D721Med (cell line): ENCODE data around the gene NSMCE4A.
"Not testable (repeated sequence)": the region's sequence is repeated elsewhere in the genome, so short reads cannot be mapped to it uniquely, and the experiment has no call there.

Experiments
- DNase-seq: peaks from one replicate; pipeline ENCODE4 v3.0.0; 2011; ENCODE audit warnings: low spot score; ENCODE audit not compliant: insufficient read length
- FAIRE-seq: peaks from 2 replicates; lab custom pipeline; 2011; peaks lifted over from hg19 to GRCh38; lab: Jason Lieb, UNC
- TF ChIP-seq, protein P1 (sequence below): IDR thresholded peaks from 2 replicates; pipeline ENCODE4 v1.5.1; 2012; ENCODE audit warnings: mild to moderate bottlenecking, control low read depth; ENCODE audit not compliant: insufficient read depth; ENCODE audit errors: missing control alignments

NSMCE4A gene

DNA sequence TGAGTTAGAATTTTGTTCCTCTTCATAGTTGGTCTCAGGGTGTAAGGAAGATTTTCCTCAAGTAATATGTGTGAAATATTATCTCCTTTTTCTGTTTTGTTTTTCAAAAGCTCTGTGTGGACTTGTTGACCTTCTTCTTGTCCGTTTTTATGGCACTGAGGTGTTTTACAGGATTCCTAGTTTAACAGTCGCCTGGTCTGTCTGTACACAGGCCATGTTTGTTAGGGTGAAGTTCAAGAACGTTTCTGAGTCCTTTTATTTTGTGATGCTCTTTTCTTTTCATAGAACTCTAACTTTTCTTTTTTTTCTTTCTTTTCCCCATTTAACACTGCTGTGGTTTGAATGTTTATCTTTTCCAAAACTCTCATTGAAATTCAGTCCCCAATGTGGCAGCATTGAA, 32.4 kb upstream of the NSMCE4A start:
- TF ChIP-seq, protein P1, sequence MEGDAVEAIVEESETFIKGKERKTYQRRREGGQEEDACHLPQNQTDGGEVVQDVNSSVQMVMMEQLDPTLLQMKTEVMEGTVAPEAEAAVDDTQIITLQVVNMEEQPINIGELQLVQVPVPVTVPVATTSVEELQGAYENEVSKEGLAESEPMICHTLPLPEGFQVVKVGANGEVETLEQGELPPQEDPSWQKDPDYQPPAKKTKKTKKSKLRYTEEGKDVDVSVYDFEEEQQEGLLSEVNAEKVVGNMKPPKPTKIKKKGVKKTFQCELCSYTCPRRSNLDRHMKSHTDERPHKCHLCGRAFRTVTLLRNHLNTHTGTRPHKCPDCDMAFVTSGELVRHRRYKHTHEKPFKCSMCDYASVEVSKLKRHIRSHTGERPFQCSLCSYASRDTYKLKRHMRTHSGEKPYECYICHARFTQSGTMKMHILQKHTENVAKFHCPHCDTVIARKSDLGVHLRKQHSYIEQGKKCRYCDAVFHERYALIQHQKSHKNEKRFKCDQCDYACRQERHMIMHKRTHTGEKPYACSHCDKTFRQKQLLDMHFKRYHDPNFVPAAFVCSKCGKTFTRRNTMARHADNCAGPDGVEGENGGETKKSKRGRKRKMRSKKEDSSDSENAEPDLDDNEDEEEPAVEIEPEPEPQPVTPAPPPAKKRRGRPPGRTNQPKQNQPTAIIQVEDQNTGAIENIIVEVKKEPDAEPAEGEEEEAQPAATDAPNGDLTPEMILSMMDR: no peak
- DNase-seq: no peak
- FAIRE-seq: no peak

DNA sequence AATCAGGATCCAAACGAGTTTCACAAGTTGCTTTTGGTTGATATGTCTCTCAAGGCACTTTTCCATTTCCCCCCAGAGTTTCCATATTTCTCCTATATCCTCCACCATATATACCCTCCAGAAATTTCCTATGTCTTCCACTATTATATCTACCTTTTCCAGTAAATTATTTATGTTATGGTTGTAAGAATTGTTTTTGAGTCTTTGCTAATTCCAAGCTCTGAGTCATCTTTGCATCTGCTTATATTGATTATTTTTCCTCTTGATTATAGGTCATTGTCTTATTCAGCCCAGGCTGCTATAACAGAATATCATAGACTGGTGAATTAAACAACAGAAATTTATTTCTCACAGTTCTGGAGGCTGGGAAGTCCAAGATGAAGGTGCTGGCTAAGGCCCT, 26.7 kb upstream of the NSMCE4A start:
- FAIRE-seq: no peak

DNA sequence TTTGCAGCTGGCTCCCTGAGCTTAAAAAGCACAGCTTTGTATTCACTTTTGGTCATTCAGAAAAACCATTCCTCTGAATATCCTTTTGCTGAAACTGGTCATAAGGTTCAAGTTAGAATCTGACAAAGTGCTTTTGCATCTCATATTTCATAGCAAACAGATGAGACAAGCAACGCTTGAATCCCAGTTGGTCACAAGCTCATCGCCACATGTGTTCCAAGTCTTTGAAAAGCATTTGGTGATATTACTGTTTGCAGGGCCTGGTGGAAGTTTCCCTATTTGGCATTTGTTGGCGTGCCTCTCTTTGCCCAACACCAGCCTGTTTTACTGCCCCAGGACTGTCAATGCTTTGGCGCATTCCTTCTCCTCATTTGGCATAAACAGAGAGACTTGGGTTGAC, 24.3 kb upstream of the NSMCE4A start:
- FAIRE-seq (no peak), DNase-seq (no peak)
- TF ChIP-seq, protein P1: no peak

More for the DNA sequence above, 26.7 kb upstream of the NSMCE4A start:
- no peak for DNase-seq
- TF ChIP-seq, protein P1: no peak

DNA sequence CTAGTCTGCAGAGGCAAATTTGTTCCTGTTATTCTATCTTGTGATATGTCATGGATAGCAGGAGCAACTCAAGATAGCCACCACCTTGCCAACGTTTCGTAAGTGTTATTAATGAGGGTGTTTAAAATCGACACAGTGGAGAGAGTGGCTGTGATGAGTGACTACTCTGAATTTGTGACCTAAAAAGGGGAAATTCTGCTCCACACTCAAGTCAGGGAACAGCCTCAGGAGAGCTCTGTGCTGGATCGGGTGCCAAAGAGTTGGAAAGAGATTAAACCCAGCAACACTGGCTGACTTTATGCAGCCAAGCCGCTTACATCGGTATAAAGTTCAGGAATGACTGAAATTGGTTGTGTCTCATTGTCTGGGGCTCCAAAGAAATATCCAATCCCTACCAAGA, 23.4 kb upstream of the NSMCE4A start:
- DNase-seq: no peak
- no peak for FAIRE-seq
- TF ChIP-seq, protein P1: no peak

DNA sequence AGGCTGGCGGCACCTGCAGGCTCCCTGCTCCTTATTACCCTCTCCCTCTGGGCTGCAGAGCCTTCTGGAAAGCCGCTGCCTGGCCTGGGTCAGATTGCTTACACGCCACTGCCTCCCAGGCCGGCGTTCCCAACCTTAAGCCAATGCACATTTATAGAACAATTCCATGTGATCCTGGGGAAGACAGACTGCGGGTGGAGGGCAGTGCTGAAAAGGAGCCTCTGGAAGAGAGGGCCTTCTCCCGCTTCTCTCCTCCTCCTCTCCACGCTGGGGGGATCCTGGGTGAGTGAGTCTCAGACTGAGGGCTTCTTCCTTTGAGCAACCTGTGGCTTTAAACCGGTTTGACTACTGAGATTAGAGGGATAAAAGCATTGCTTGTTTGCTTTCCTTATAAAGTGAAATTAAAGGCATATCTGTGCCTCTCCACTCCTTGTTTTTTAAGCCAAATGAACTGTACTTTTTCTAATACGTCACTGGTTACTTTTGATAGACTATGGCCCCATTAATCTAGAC, 19.5 kb upstream of the NSMCE4A start:
- DNase-seq (no peak), FAIRE-seq (no peak)
- TF ChIP-seq, protein P1: no peak

DNA sequence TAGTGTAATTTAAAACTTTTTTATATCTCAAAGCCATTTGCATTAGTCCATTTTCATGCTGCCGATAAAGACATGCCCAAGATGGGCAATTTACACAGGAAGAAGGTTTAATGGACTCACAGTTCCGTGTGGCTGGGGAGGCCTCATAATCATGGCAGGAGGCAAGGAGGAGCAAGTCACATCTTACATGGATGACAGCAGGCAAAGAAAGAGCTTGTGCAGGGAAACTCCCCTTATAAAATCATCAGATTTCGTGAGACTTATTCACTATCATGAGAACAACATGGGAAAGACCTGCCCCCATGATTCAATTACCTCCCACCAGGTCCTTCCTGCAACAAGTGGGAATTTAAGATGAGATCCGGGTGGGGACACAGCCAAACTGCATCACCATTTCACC, 16.7 kb upstream of the NSMCE4A start:
- not testable (repeated sequence) for FAIRE-seq, DNase-seq

DNA sequence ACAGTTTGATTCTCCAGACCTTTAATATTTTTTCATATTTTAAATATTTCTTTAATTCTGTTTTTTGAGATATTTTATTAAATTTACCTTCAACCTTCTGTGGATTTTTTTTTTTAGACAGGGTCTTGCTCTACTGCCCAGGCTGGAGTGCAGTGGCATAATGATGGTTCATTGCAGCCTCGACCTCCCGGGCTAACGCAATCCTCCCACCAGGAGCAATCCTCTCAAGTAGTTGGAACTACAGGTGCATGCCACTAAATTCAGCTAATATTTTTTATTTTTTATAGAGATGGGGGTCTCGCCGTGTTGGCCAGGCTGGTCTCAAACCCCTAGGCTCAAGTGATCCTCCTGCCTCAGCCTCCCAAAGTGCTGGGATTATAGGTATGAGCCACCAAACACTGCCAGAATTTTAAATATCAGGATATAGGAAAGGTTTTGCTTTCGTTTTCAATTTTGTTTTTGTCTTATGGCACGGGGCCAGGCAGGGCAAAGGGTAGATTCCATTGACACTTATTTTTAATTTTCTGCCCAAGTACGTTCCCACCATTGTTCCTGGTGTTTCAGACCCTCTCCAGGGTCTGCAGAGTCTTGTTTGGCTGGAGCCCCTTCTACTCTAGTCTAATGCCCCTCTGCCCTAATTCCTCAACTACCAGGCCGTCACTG, 15.1 kb upstream of the NSMCE4A start:
- TF ChIP-seq, protein P1: no peak
- DNase-seq (no peak), FAIRE-seq (no peak)
